Stimulated activated CD4-positive, alpha-beta T cell treated with anti-CD3 and anti-CD28 coated beads, Interleukin-12 subunit alpha, Interleukin-12 subunit beta, amount 100 ng/mL, for 4 hours (primary cell): ENCODE results near the gene NXN.
"Not testable (repeated sequence)": the region's sequence is repeated elsewhere in the genome, so short reads cannot be mapped to it uniquely, and the experiment has no call there.

Experiments
- DNase-seq: peaks from one replicate; pipeline ENCODE4 v3.0.0-alpha.2; 2020

NXN gene

DNA sequence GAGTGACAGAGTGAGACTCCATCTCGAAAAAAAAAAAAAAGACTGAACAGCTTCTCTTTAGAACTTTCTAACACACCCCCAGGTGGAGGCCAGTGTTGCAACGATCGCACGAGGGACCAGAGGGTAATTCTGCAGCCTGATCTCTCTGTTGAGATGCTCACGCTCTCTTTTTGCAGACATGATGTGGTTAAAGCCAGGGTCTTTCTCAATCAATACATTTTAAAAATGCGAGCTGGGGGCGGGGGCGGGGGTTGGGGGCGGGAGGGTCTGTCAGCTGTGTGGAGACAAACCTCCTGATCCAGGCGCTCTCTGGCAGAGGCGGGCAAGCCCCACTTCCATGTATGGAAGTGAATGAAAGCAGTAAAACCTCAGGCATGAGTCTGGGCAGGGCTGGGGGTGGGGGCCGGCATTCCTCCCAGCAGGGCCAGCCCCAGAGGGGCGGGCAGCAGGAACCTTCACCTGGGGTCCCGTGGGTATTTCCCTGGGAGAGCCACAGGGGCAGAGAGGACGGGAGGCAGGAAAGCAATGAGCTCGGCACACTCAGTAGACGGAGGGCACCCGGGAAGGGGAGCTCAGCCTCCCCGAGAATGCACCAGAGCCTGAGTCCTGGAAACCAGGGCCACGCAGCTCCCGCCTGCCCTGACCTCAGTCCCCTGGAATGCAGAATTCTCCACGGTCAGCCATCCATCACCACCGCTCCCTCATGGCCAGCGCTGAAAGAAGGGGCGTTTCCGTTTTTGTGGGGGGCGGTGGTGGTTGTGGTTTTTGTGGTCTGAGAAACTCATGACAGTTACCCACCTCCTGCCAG lies 28.0 kb downstream of the NXN start:
- no peak for DNase-seq

DNA sequence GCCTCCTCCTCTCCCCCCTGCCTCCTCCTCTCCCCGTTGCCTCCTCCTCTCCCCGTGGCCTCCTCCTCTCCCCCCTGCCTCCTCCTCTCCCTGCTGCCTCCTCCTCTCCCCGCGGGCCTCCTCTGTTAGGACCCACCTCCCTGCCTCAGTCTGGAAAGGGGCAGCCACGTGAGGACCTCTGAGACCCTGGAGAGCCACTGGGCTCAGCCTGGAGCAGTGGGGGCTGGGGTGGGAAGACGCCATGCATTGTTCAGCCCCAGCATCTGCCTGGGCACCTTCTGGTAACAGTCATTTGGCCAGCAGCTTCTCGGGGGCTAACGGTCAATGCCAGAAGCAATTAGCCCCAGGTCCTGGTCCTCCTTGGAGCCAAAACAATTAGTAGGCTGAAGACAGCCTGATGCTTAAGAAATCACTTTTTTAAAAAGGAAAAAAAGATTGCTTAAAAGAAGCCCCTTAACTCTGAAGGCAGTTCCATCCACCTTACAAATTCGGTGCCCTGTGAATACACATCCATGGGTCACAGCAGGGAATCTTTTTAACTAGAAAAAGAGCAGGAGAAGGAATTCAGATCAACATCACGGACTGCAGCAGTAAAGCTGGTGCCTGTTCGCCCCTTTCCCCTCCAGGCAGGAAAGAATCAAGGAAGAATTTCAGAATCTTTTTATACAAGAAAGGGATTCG lies 29.8 kb downstream of the NXN start:
- DNase-seq = no peak

- no peak for DNase-seq
These were observed 31.2 kb downstream of the NXN start for GRCh38 chr17:948284-948852.

DNA sequence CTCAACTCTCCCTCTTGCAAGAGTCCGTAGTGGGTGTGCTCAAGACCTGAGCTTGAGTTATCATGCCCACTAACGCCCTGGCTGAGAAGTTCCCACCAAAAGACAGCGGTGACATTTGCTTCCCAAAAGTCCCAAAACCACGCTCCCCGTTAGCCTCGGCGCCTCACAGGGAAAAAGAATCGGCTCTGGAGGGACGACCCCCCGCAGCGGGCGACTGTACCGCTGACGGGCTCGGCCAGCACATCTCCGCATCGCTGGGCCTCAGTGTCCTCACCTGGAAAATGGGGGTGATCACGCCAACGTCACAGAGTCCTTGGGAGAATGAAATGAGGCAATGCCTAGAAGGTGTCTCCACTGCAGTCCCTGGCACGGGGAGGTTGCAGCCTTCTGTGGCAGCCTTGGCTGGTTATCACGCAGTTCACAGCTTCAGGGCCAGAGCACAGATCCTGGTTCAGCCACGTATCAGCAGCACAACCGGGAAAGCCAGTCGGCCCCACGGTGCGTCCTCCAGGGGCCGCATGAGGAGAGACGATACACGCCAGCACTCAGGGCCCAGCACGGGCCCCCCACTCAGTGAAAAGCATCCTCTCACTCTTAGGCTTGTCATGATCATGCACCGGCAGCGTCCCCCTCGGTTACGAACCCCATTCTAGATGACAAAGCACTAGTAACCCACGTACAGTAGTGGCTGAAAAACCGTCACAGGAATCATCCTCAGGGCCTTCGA lies 32.9 kb downstream of the NXN start:
- DNase-seq = no peak

DNA sequence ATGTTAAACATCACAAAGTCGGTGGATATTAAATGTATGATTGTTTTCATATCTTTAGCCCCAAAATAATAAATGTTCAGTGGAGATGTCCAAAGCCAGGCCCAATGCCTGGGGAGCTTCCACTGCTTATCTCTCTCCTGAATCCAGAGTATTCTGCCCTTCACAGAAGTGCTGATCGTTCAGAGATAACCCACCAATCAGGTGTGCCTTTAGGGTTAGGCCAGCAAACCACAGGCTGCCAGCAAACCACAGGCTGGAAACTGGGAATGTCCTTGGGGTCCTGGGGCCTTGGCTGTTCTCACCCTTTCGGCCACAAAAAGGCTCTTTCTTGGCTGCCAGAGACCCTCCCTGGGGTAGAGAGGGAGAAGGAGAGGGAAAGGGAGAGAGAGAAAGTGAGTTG lies 33.9 kb downstream of the NXN start:
- DNase-seq = no peak

DNA sequence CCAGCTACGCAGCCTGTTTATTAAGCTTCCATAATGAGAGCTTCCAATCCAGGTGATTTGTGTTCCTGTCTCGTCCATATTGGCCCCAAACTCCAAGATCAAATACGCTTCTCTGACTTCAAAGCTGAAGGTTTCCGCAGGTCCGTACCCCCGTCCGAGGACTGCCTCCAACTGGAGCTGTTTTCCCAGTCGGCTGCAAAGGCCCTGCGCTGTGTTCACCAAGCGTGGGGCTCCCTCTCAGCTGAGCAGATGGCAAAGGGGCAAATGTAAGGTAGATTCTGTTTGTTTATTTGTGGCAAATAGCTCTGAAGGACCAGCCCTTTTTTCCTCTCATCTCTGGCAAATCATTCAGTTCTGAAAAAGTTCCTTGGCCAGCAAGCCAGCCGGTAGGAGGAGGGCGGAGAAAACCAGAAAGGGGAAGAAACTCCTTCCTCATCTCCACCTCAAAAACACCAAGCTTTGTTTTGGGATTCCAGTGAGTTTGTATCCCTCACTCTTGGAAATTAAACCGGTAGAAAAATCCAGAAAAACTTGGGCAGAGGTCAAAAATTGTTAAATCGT lies 35.2 kb downstream of the NXN start:
- no peak for DNase-seq

- no peak for DNase-seq
These were observed 44.1 kb downstream of the NXN start for GRCh38 chr17:935485-935884.

- DNase-seq = no peak
These were observed 46.1 kb downstream of the NXN start for GRCh38 chr17:933312-934073.

DNA sequence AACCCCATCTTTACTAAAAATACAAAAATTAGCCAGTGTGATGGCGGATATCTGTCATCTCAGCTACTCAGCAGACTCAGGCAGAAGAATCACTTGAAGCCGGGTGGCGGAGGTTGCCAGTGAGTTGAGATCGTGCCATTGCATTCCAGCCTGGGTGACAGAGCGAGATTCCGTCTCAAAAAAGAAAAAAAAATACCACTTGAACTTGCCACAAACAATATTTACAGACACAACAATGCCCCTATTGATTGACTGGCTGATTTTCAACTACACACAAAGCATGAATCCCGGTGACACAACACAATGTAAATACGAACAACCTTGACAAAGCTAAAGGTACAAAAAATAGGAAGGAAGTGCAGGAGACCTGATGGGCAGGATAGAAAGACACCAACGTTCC lies 49.3 kb downstream of the NXN start:
- DNase-seq = no peak

- no peak for DNase-seq
These were observed 50.0 kb downstream of the NXN start for GRCh38 chr17:929586-929985.

DNA sequence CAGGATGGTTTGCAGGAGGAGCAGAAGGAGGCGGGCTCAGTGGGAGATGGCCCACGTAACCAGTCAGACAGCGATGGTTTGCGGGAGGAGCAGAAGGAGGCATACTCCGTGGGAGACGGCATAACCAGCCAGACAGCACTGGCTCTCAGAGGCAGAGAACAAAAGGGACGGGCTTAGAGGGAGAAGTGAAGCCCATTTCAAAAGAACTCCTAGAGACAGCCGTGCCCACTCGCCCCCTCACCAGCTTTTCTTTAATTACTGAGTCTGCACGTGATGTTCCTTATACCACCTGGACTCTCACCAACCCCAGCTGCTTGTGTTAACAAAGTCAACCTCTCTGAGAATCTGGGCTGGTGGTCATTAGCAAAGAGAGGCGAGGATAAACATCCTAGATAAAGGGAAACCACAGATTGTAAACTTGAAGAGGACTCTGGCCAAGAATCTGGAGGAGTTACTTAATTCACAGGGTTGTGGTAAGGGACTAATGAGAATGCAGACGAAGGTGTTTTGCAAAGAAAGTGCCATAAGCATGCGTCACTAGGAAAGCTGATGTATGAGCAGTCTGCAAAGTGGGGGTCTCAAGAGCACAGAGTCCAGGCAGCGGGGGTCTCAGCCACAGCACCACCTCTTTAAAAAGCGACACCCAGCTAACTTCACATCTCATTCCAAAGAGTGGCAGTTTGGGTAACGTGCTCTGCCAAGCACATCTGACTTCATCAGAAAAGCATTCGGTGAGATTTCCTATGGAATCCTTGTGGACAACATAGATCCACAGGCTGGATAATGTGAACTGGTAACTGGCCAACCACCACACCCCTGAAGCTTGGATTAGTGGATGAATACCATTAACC lies 51.7 kb downstream of the NXN start:
- no peak for DNase-seq

DNA sequence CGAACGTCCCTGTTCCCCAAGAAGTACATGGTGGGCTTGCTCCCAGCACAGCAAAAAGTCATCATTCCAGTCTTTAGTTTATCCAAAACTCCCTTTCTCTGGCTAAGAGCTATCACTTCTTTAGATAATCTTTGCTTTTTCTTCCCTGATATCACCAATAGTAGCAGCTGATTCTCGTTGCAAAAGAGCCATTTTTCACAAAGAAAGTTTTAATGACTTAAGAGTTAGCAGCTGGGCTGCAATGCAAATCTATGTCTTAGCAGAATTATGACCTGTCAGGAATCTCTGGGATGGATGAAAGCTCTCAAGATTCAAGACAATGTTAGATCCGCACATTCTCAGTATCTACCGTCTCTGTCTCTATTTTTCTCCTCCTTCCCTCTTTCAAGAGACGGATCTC lies 53.8 kb downstream of the NXN start:
- no peak for DNase-seq

DNA sequence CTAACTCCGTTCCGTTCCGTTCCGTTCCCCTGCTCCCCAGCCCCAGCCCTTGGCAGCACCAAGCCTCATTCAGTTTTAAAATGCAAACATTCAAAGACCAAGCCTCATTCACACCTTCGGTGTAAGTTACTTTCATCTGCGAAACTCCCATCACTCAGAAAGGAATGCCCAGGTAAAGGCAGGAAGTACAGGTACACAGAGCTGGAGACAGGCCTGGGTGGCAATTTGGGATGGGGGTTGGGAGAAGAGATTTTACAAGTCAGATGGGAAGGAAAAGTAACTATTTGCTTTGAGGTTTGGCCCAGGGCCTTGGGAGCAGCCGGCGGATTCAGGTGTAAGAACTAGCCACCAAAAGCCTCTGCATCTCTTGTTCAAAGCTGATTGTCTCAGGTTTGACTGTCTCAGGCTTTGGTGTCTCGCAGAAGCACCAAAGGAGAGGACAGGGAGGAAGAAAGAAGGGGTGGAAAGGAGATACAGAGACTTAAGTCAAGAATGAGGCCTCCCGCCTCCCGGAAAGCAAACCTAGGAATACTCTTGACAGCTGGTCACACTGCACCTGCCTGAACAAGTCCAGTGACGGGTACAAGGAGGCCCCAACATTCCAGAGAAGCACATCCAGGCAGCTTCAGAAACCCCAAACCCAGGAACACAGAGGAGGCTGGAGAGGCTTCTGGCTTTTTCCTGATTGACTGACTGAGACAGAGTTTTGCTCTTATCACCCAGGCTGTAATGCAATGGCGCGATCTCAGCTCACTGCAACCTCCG lies 54.7 kb downstream of the NXN start:
- no peak for DNase-seq

- DNase-seq = not testable (repeated sequence)
These were observed 55.3 kb downstream of the NXN start for GRCh38 chr17:924306-924705.

DNA sequence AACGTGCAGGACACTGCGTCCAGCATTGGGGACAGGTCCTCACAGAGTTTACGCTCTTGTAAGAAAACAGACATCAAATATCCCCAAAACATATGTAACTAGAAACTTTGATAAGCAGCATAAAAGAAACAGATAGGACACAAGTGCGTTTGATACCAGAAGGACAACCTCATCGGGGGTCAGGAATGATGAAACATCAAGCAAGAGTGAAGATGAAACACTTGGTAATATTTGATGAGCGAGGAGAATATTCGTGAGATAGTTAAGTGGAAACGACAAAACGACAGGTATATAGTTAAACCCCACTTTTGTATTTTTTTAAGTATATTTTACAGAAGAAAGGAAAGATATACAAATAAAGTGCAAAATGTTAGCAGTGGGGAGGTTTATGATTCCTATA lies 55.9 kb downstream of the NXN start:
- DNase-seq = no peak

GRCh38 chr17:921161-921560 lies 58.4 kb downstream of the NXN start:
- no peak for DNase-seq

DNA sequence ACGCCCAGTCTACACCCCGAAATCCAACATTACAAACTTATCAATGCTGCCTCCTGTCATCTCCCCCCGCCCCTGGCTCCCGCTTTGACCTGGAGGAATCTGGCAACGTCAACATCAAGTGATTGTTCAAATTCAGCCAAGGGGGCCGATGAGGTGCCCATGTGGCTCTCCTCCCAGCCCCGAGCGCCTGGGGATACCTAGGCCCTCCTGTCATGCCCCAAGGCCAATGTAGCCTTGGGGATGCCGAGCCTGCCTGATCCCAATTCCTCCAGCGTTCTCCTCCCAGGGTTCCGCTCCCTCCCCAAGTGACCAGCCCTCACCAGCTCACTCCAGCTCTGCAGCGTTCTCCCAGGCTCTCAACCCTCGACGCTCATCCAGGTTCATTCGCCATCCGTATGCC lies 59.4 kb downstream of the NXN start:
- DNase-seq = no peak

DNA sequence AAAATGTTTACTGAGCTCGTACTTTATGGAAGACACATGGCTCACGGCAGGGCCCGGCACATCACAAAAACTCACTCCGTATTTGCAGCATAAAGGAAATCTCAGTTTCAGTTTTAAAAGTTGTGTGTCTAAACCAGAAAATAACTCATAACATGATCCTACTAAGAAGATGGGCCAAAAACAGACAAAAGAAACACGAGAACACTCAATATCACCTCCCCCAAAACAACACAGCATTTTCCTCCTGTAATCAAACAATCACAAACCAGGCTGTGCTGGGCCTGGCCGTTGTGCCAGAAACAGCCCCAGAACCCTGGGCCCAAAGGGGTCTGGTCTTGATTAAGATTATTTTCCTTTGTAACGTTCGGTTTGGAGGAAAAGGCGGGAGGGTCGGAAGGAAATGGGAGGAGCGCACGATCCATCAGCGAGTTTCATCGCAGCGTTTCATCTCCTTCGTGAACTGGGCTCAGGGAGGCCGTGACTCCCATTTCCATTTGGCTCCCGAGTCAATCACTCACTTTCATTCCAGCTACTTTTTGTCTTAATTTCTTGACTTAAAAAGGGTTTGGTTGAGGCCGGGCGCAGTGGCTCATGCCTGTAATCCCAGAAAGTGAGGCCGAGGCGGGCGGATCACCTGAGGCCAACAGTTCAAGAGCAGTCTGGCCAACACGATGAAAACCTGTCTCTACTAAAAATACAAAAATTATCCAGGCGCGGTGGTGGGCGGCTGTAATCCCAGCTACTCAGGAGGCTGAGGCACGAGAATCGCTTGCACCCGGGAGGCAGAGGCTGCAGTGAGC lies 61.4 kb downstream of the NXN start:
- DNase-seq = no peak

DNA sequence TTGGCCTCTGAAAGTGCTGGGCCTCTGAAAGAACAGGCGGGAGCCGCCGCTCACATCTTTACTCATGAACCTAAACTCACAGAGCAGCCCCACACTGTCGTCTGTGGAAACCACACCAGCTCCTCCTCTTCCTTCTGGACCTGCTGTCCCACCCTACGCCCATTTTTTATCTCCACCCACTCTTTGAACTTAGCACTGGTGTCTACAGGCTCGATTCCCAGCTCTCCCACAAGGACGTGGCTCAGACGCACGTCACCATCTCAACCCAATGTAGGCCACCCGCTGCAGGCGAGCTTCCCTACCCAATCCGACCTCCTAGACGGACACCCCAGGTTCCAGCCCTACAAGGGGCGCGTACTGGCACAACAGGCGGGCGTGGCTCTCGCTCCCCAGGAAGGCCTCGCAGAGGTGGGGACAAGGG lies 62.2 kb downstream of the NXN start:
- no peak for DNase-seq

DNA sequence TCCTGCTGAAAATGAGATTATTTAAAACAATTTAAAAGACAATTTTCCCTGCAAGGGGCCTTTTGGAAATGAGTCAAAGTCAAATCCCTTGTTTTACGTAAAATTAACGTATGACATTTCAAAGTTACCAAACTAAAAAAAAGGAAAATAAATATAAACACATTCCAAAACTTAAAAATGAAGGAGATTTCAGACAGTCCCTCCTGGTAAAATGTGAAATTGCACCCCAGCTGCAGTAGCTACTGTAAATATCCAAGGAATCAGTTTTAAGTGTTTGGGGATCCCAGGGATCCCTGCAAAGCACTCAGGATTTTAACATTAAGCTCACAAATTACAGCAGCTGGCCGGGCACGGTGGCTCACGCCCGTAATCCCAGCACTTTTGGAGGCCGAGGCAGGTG lies 63.3 kb downstream of the NXN start:
- no peak for DNase-seq
